MG63 (cell line): Measurements from ENCODE around the gene HTATSF1. TPM values are rescaled to one million over a fixed set of nuclear protein-coding genes. Genes with fewer than 3 reads are reported as not detected.
A peak's percentile ranks its signal among the peaks of the same experiment; 100 is the strongest.

Experiments
- DNase-seq: peaks from one replicate; pipeline ENCODE4 v3.0.0-alpha.2; 2020
- H3K27me3 ChIP-seq: fragments of 250-450 bp; sonication (Bioruptor Pico); 2 replicates; pipeline ENCODE4 v1.5.1; 2020; ENCODE audit warnings: mild to moderate bottlenecking, moderate library complexity
- H3K36me3 ChIP-seq: fragments of 250-450 bp; sonication (Bioruptor Pico); 2 replicates; pipeline ENCODE4 v1.5.1; 2020; ENCODE audit warnings: mild to moderate bottlenecking, moderate library complexity
- H3K4me3 ChIP-seq: fragments of 250-450 bp; sonication (Bioruptor Pico); 2 replicates; pipeline ENCODE4 v1.5.1; 2020; ENCODE audit warnings: mild to moderate bottlenecking, moderate library complexity
- H3K9me3 ChIP-seq: fragments of 250-450 bp; sonication (Bioruptor Pico); 2 replicates; pipeline ENCODE4 v1.5.1; 2020; ENCODE audit warnings: mild to moderate bottlenecking, moderate library complexity
- total RNA-seq: library from RNA; depleted of rRNA; stranded (reverse); fragments of >200 nt; shearing (Covaris generic); gene quantifications from 2 replicates; pipeline ENCODE4 v1.2.3, GENCODE V29; 2014; ENCODE audit warnings: low replicate concordance

The HTATSF1 gene
- total RNA-seq, 1 experiment from 2014 or later, result 19.4 TPM

GRCh38 chrX:136488706-136489105 is 8.7 kb upstream of the HTATSF1 start:
- Histone ChIP-seq H3K36me3 (no peaks in the 10 kb centered on the region), H3K9me3 (no peaks in the 10 kb centered on the region), H3K27me3 (peaks cover 17% of the 10 kb centered on the region; the same call in 1 of the 2 replicates), H3K4me3 (no peak overlapping the region)
- no peak for DNase-seq

GRCh38 chrX:136491832-136492231 is 5.6 kb upstream of the HTATSF1 start:
- Histone ChIP-seq H3K36me3 (no peaks in the 10 kb centered on the region), H3K27me3 (peaks cover 17% of the 10 kb centered on the region; the same call in 1 of the 2 replicates), H3K9me3 (no peaks in the 10 kb centered on the region), H3K4me3 (no peak overlapping the region)
- DNase-seq, result no peak

GRCh38 chrX:136493011-136493410 is 4.4 kb upstream of the HTATSF1 start:
- no peak for DNase-seq
- Histone ChIP-seq H3K4me3 (no peak overlapping the region), H3K36me3 (no peaks in the 10 kb centered on the region), H3K9me3 (no peaks in the 10 kb centered on the region), H3K27me3 (peaks cover 17% of the 10 kb centered on the region; the same call in 1 of the 2 replicates)

GRCh38 chrX:136495043-136495442 is 2.3 kb upstream of the HTATSF1 start:
- no peak for DNase-seq

GRCh38 chrX:136496186-136496763 is 1.1 kb upstream of the HTATSF1 start:
- H3K27me3 ChIP-seq, result peaks cover 1% of the 10 kb centered on the region; the same call in 1 of the 2 replicates
- H3K4me3 ChIP-seq, result peak overlapping the region; percentile 73
- no peaks in the 10 kb centered on the region for H3K9me3 ChIP-seq
- peaks cover 17% of the 10 kb centered on the region for H3K36me3 ChIP-seq
- no peak for DNase-seq

More at GRCh38 chrX:136495043-136495442, 2.3 kb upstream of the HTATSF1 start:
- Histone ChIP-seq H3K27me3 (peaks cover 7% of the 10 kb centered on the region; the same call in 1 of the 2 replicates), H3K36me3 (peaks cover 5% of the 10 kb centered on the region), H3K4me3 (no peak overlapping the region), H3K9me3 (no peaks in the 10 kb centered on the region)

- no peaks in the 10 kb centered on the region for H3K9me3 ChIP-seq
- H3K36me3 ChIP-seq, result peaks cover 20% of the 10 kb centered on the region
- H3K4me3 ChIP-seq, result peak overlapping the region; percentile 73
- H3K27me3 ChIP-seq, result no peaks in the 10 kb centered on the region
- peak; percentile 86 for DNase-seq
Measured at GRCh38 chrX:136496764-136497555, 432 bp upstream of the HTATSF1 start.

- no peaks in the 10 kb centered on the region for H3K9me3 ChIP-seq
- DNase-seq, result no peak
- H3K4me3 ChIP-seq, result no peak overlapping the region
- H3K27me3 ChIP-seq, result no peaks in the 10 kb centered on the region
- H3K36me3 ChIP-seq, result no peaks in the 10 kb centered on the region
Measured at GRCh38 chrX:136519069-136519468, 21.7 kb downstream of the HTATSF1 start.

GRCh38 chrX:136523770-136524169 is 26.4 kb downstream of the HTATSF1 start:
- Histone ChIP-seq H3K27me3 (no peaks in the 10 kb centered on the region), H3K36me3 (no peaks in the 10 kb centered on the region), H3K4me3 (no peak overlapping the region), H3K9me3 (no peaks in the 10 kb centered on the region)
- DNase-seq, result no peak

GRCh38 chrX:136525738-136526606 is 28.6 kb downstream of the HTATSF1 start:
- Histone ChIP-seq H3K9me3 (no peaks in the 10 kb centered on the region), H3K27me3 (no peaks in the 10 kb centered on the region)
- DNase-seq, result peak; percentile 81

GRCh38 chrX:136528645-136529315 is 31.4 kb downstream of the HTATSF1 start:
- Histone ChIP-seq H3K9me3 (no peaks in the 10 kb centered on the region), H3K27me3 (no peaks in the 10 kb centered on the region), H3K36me3 (no peaks in the 10 kb centered on the region), H3K4me3 (no peak overlapping the region)
- no peak for DNase-seq

More at GRCh38 chrX:136525738-136526606, 28.6 kb downstream of the HTATSF1 start:
- Histone ChIP-seq H3K36me3 (no peaks in the 10 kb centered on the region), H3K4me3 (no peak overlapping the region)

GRCh38 chrX:136529795-136530194 is 32.4 kb downstream of the HTATSF1 start:
- no peaks in the 10 kb centered on the region for H3K27me3 ChIP-seq
- H3K36me3 ChIP-seq, result no peaks in the 10 kb centered on the region
- DNase-seq, result no peak
- H3K4me3 ChIP-seq, result no peak overlapping the region
- H3K9me3 ChIP-seq, result no peaks in the 10 kb centered on the region

- no peak for DNase-seq
- no peaks in the 10 kb centered on the region for H3K27me3 ChIP-seq
- no peak within 1 kb of the TSS for H3K4me3 ChIP-seq
- no peaks in the 10 kb centered on the region for H3K9me3 ChIP-seq
- no peaks in the 10 kb centered on the region for H3K36me3 ChIP-seq
Measured at GRCh38 chrX:136531951-136532350, 34.6 kb downstream of the HTATSF1 start, which contains the start of gene VGLL1. TSS of gene VGLL1 (plus strand) at chrX:136532215. CDS start at chrX:136536021, 3,806 bp downstream.

GRCh38 chrX:136534131-136534530 is 36.7 kb downstream of the HTATSF1 start:
- H3K27me3 ChIP-seq, result no peaks in the 10 kb centered on the region

GRCh38 chrX:136538811-136539210 is 41.4 kb downstream of the HTATSF1 start:
- H3K27me3 ChIP-seq, result no peaks in the 10 kb centered on the region
- no peak overlapping the region for H3K4me3 ChIP-seq
- H3K9me3 ChIP-seq, result no peaks in the 10 kb centered on the region
- no peak for DNase-seq
- H3K36me3 ChIP-seq, result no peaks in the 10 kb centered on the region

More at GRCh38 chrX:136534131-136534530, 36.7 kb downstream of the HTATSF1 start:
- no peaks in the 10 kb centered on the region for H3K36me3 ChIP-seq
- no peak overlapping the region for H3K4me3 ChIP-seq
- DNase-seq, result no peak
- no peaks in the 10 kb centered on the region for H3K9me3 ChIP-seq

GRCh38 chrX:136540226-136540625 is 42.8 kb downstream of the HTATSF1 start:
- H3K4me3 ChIP-seq, result no peak overlapping the region
- H3K36me3 ChIP-seq, result no peaks in the 10 kb centered on the region
- H3K9me3 ChIP-seq, result no peaks in the 10 kb centered on the region

GRCh38 chrX:136541294-136541693 is 43.9 kb downstream of the HTATSF1 start:
- H3K4me3 ChIP-seq, result no peak overlapping the region
- no peak for DNase-seq
- H3K36me3 ChIP-seq, result no peaks in the 10 kb centered on the region
- H3K9me3 ChIP-seq, result no peaks in the 10 kb centered on the region
- H3K27me3 ChIP-seq, result no peaks in the 10 kb centered on the region

More at GRCh38 chrX:136540226-136540625, 42.8 kb downstream of the HTATSF1 start:
- no peaks in the 10 kb centered on the region for H3K27me3 ChIP-seq
- no peak for DNase-seq
